ENCODE data around the gene TRPV6.

TRPV6 gene

DNA sequence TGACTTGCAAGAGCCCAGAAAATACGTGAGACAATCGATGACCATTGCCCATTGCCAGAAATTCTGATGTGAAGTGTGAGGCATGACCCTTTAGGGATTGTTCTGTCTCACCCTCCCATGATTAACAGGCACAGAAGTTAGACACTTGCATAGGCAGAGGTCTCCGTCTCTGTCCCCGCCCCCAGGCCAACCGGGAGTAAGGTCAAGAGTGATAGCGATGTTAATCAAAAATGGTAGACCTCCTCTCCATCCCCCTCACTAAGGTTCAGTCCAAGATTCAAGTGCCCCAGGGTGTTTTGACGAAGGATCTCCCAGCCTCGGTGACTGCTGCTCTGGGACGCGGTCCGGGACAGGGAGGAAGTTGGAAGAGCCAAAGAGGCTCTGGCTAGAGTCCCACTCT, 22.7 kb upstream of the TRPV6 start:
- Histone ChIP-seq H3K9ac (ENCODE audit: low read depth, low read length) (no peak overlapping the region), H3K9me3 (ENCODE audit: control insufficient read depth, insufficient read depth, low read length) (peaks cover 27% of the 10 kb centered on the region), H3K36me3 (ENCODE audit: control insufficient read depth, insufficient read depth, low read length) (no peaks in the 10 kb centered on the region), H3K4me1 (ENCODE audit: control insufficient read depth, insufficient read depth, low read length) (no peaks in the 10 kb centered on the region), H3K27ac (ENCODE audit: low read depth, low read length) (no peak overlapping the region), H3K4me3 (ENCODE audit: low read depth, low read length) (no peak overlapping the region), H3K27me3 (ENCODE audit: control insufficient read depth, insufficient read depth, low read length) (no peaks in the 10 kb centered on the region)

DNA sequence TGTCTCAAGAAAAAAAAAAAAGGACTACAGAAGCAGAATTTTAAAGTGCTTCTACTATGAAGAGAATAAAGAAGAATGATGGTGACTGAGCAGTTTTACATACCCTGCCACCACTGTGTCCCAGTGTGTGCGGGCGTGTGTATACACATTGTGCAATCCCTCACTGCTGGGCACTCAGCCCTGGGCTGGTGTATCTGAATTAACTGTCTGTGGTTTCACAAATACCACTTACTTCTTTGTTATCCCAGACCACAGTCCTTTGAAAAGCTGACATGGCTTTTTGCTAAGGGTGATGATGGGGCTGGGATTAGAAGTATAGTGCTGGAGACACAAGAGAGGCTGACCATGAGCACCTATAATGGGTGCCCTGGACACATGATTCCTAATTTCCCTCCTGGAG, 21.1 kb upstream of the TRPV6 start:
- Histone ChIP-seq H3K4me3 (ENCODE audit: low read depth, low read length) (no peak overlapping the region), H3K4me1 (ENCODE audit: control insufficient read depth, insufficient read depth, low read length) (no peaks in the 10 kb centered on the region; the same call in 1 of the 2 replicates), H3K36me3 (ENCODE audit: control insufficient read depth, insufficient read depth, low read length) (no peaks in the 10 kb centered on the region), H3K9ac (ENCODE audit: low read depth, low read length) (no peak overlapping the region), H3K27ac (ENCODE audit: low read depth, low read length) (no peak overlapping the region), H3K27me3 (ENCODE audit: control insufficient read depth, insufficient read depth, low read length) (no peaks in the 10 kb centered on the region), H3K9me3 (ENCODE audit: control insufficient read depth, insufficient read depth, low read length) (peaks cover 27% of the 10 kb centered on the region)

DNA sequence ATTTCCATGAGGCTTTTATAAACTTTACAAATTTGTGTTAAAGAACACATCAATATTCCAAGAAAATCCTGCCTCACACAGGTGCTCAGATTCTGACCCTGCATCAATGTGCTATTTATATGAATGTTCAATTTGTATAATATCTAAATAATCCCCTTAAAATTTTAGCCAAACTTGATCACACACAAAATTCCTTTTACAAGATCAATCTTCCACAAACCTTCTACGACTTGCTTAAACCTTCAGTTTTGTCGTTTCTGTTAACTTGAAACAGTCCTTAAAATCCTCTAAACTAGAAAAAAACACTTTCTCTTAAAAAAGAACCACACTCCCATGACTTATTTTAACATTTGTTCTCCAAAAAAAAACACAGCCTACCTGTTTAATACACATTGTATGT, 20.2 kb upstream of the TRPV6 start:
- Histone ChIP-seq H3K9me3 (ENCODE audit: control insufficient read depth, insufficient read depth, low read length) (peaks cover 27% of the 10 kb centered on the region), H3K27ac (ENCODE audit: low read depth, low read length) (no peak overlapping the region), H3K4me1 (ENCODE audit: control insufficient read depth, insufficient read depth, low read length) (no peaks in the 10 kb centered on the region; the same call in 1 of the 2 replicates)

DNA sequence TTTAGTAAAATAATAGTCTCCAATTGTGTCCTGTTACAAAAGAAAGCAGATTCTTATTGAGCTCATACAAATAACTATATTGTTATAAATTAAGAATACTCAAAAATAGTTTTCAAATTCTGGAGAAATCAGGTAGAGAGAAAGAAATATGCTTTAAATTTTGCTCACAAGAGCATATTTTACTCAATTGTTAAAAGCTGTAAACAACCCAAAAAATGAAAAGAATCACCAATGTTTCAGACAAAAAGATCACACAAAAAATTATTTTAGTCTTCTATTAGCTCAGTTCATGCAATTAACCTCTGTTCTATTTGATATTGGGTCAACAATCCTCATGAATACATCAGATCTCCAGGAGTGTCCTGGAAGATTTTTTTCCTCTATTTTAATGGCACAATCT, 18.6 kb upstream of the TRPV6 start:
- H3K4me1 ChIP-seq (ENCODE audit: control insufficient read depth, insufficient read depth, low read length): no peaks in the 10 kb centered on the region; the same call in 1 of the 2 replicates
- H3K9ac ChIP-seq (ENCODE audit: low read depth, low read length): no peak overlapping the region
- no peaks in the 10 kb centered on the region for H3K36me3 ChIP-seq (ENCODE audit: control insufficient read depth, insufficient read depth, low read length)
- H3K27ac ChIP-seq (ENCODE audit: low read depth, low read length): no peak overlapping the region
- peaks cover 27% of the 10 kb centered on the region for H3K9me3 ChIP-seq (ENCODE audit: control insufficient read depth, insufficient read depth, low read length)
- H3K27me3 ChIP-seq (ENCODE audit: control insufficient read depth, insufficient read depth, low read length): no peaks in the 10 kb centered on the region
- H3K4me3 ChIP-seq (ENCODE audit: low read depth, low read length): no peak overlapping the region

More for the DNA sequence above, 20.2 kb upstream of the TRPV6 start:
- H3K27me3 ChIP-seq (ENCODE audit: control insufficient read depth, insufficient read depth, low read length): no peaks in the 10 kb centered on the region
- H3K36me3 ChIP-seq (ENCODE audit: control insufficient read depth, insufficient read depth, low read length): no peaks in the 10 kb centered on the region
- H3K4me3 ChIP-seq (ENCODE audit: low read depth, low read length): no peak overlapping the region
- H3K9ac ChIP-seq (ENCODE audit: low read depth, low read length): no peak overlapping the region

DNA sequence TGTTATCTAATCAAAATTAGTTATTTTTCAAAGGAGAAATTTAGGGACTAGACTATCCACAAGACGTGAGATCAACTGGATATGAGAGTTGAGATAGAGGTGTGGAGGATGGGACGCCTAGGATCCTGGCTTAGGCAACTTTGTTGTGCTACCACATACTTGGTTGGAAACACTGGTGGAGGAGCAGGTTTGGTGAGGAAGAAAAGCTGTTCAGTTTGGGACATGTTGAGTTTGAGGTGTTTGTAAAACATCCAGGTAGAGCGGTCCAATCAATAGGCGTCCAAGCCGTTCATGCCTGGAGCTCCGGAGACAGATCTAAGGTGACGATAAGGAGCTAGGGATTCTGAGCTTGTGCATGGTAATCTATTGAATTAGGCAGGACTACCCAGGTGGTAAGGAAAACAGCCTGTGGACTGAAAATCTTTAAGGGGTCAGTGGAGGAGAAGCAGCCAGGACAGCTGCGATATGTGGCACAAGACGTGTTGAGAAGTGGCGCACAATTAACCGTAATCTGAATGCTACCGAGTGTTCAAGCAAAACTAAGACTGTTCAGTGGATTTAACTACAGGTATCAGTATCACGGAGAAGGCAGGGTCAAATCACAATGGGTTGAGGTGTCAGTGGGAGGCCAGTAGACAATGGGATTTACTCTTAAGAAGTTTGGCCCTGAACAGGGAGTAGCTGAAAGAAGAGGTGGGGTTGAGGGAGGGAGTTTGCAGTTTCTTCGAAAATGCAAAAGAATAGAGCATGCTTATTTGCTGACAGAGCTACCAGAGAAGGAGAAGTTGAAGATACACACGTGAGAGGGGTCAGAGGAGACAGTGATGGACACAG, 16.1 kb upstream of the TRPV6 start:
- Histone ChIP-seq H3K27me3 (ENCODE audit: control insufficient read depth, insufficient read depth, low read length) (no peaks in the 10 kb centered on the region), H3K4me3 (ENCODE audit: low read depth, low read length) (no peak overlapping the region), H3K9ac (ENCODE audit: low read depth, low read length) (no peak overlapping the region), H3K9me3 (ENCODE audit: control insufficient read depth, insufficient read depth, low read length) (peaks cover 23% of the 10 kb centered on the region), H3K27ac (ENCODE audit: low read depth, low read length) (no peak overlapping the region), H3K4me1 (ENCODE audit: control insufficient read depth, insufficient read depth, low read length) (no peaks in the 10 kb centered on the region; the same call in 1 of the 2 replicates), H3K36me3 (ENCODE audit: control insufficient read depth, insufficient read depth, low read length) (no peaks in the 10 kb centered on the region)

DNA sequence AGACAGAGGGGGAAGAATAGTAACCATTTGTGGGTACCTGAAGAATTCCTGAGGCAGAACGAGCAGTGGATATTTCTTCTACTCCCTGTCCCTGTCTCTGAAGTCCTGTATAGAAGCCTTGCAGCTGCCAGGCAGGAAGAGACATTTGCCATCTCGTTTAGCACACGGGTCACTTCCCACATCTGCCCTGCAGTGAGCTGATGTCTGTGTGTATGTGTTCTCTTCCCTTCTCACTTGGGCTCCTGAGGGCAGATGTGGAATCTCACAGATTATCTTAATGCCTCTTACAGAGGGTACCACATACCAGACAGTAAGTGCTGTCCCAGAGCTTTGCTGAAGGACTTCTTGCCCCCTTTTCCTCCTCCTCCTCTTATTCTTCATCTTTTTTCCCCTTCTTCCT, 14.1 kb upstream of the TRPV6 start:
- Histone ChIP-seq H3K27me3 (ENCODE audit: control insufficient read depth, insufficient read depth, low read length) (no peaks in the 10 kb centered on the region), H3K27ac (ENCODE audit: low read depth, low read length) (no peak overlapping the region), H3K9me3 (ENCODE audit: control insufficient read depth, insufficient read depth, low read length) (peaks cover 9% of the 10 kb centered on the region; the same call in 1 of the 2 replicates), H3K9ac (ENCODE audit: low read depth, low read length) (no peak overlapping the region), H3K4me3 (ENCODE audit: low read depth, low read length) (no peak overlapping the region), H3K36me3 (ENCODE audit: control insufficient read depth, insufficient read depth, low read length) (no peaks in the 10 kb centered on the region), H3K4me1 (ENCODE audit: control insufficient read depth, insufficient read depth, low read length) (no peaks in the 10 kb centered on the region; the same call in 1 of the 2 replicates)

DNA sequence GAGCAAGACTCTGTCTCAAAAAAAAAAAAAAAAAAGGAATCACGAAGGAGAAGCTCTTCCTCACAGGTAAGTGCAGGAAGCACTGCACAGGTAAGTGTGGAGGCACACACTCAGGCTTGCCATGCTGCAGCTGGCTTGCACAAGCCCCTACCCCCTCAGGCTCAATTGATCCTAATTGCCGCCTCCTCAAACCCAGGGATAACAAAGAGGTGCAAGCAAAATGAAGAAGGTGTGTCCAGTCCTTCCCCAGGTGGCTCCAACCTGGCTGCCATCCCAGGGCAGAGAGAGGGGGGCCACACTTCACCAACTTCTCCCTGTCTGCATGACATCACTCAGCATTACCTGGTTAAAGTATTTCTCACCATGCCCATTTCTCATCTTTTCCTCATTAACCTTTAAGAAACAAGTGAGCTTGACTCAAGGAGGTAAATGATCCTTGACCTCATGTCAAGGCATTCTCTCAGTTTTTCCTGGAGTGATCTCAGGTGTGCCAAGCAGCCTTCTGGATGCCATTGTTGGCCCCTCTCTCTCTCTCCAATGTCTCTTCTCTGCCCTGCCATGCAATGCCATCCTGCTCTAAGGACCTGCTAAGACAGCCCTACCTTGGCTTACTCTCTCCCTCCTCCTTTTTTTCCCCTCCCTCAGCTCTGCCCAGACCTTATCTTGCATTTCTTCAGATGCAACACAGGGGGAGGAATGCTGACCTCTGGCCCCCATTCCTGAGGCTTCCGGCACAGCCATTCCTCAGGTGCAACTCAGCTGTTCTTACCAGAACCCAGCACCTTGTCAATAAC, 13.0 kb upstream of the TRPV6 start:
- H3K27ac ChIP-seq (ENCODE audit: low read depth, low read length): no peak overlapping the region
- H3K27me3 ChIP-seq (ENCODE audit: control insufficient read depth, insufficient read depth, low read length): no peaks in the 10 kb centered on the region
- no peak overlapping the region for H3K4me3 ChIP-seq (ENCODE audit: low read depth, low read length)
- no peaks in the 10 kb centered on the region; the same call in 1 of the 2 replicates for H3K4me1 ChIP-seq (ENCODE audit: control insufficient read depth, insufficient read depth, low read length)
- no peaks in the 10 kb centered on the region for H3K36me3 ChIP-seq (ENCODE audit: control insufficient read depth, insufficient read depth, low read length)
- H3K9me3 ChIP-seq (ENCODE audit: control insufficient read depth, insufficient read depth, low read length): 0 out of 2 replicates have a peak, but pooled peaks cover 2% of the 10 kb centered on the region
- H3K9ac ChIP-seq (ENCODE audit: low read depth, low read length): no peak overlapping the region

DNA sequence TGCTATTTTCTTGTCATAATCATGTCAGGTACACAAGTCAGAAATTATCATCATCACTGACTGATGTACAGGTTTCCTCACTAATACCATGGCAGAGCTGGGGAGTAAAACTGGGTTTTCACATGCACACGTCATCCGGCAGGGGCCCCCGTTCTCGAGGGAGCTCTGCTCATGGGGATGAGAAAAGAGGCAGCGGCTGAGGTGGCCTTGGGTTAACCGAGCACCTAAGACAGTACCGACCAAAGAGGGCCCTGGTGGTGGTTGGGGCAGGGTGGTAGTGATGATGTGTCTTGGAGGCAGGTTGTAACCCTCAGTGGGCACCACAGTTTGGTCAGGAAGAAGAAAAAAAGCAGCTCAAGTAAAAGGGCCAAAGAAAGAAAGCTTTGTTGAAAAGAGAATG, 12.1 kb upstream of the TRPV6 start:
- Histone ChIP-seq H3K4me1 (ENCODE audit: control insufficient read depth, insufficient read depth, low read length) (no peaks in the 10 kb centered on the region; the same call in 1 of the 2 replicates), H3K9me3 (ENCODE audit: control insufficient read depth, insufficient read depth, low read length) (no peaks in the 10 kb centered on the region), H3K27ac (ENCODE audit: low read depth, low read length) (no peak overlapping the region), H3K9ac (ENCODE audit: low read depth, low read length) (no peak overlapping the region), H3K36me3 (ENCODE audit: control insufficient read depth, insufficient read depth, low read length) (no peaks in the 10 kb centered on the region), H3K27me3 (ENCODE audit: control insufficient read depth, insufficient read depth, low read length) (no peaks in the 10 kb centered on the region), H3K4me3 (ENCODE audit: low read depth, low read length) (no peak overlapping the region)

DNA sequence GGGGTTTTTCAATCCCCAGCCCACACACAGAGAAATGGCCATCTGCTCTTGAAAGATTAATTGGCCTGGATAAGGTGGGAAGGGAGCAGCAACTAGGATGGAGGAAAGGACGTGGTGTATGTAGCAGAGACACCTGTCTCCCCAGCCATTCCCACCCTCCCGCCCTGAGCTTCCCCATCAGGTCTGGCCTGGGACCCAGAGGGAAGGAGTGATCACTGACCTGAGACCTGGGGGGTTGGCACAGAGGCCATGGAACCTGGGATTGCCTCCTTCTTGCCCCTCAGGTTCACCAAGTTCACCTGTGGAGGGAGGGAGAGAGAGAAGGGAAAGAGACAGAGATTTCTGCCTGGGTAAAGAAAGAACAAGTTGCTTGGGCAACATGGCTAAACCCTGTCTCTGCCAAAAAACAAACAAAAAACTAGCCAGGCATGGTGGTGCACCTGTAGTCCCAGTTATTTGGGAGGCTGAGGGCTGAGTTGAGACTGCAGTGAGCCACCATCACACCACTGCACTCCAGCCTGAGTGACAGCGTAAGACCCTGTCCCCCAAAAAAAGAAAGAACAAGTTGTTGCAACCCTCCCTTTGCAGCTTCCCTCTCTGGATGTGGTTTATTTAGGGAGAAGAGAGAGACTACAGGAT, 11.3 kb upstream of the TRPV6 start:
- H3K9ac ChIP-seq (ENCODE audit: low read depth, low read length): no peak overlapping the region
- no peaks in the 10 kb centered on the region for H3K27me3 ChIP-seq (ENCODE audit: control insufficient read depth, insufficient read depth, low read length)
- no peak overlapping the region for H3K4me3 ChIP-seq (ENCODE audit: low read depth, low read length)
- no peaks in the 10 kb centered on the region for H3K36me3 ChIP-seq (ENCODE audit: control insufficient read depth, insufficient read depth, low read length)
- no peak overlapping the region for H3K27ac ChIP-seq (ENCODE audit: low read depth, low read length)
- no peaks in the 10 kb centered on the region for H3K9me3 ChIP-seq (ENCODE audit: control insufficient read depth, insufficient read depth, low read length)
- no peaks in the 10 kb centered on the region for H3K4me1 ChIP-seq (ENCODE audit: control insufficient read depth, insufficient read depth, low read length)

DNA sequence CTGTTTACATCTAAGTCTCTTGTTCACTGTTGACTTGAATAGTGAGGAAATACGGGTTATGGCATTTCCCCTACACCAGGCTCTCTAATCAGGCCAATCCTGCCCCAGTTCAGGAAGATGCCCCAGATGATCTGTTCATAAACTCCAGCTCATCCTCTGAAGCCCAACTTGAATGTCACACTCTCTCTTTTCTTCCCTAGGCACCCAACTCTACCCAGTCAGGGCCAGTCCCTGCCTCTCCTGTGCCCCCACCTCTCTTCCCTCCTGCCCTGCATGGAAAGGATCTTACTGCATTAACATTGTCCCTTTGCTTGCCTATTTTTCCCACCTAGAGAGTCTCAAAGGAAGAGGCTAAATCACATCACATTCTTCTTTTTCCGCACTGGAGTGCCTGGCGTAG, 10.6 kb upstream of the TRPV6 start:
- Histone ChIP-seq H3K27me3 (ENCODE audit: control insufficient read depth, insufficient read depth, low read length) (no peaks in the 10 kb centered on the region), H3K9me3 (ENCODE audit: control insufficient read depth, insufficient read depth, low read length) (no peaks in the 10 kb centered on the region), H3K9ac (ENCODE audit: low read depth, low read length) (no peak overlapping the region), H3K36me3 (ENCODE audit: control insufficient read depth, insufficient read depth, low read length) (no peaks in the 10 kb centered on the region), H3K4me3 (ENCODE audit: low read depth, low read length) (no peak overlapping the region), H3K27ac (ENCODE audit: low read depth, low read length) (no peak overlapping the region), H3K4me1 (ENCODE audit: control insufficient read depth, insufficient read depth, low read length) (no peaks in the 10 kb centered on the region)

Data from HUES48 (cell line).